Liver (tissue), 9 donors: ENCODE measurements around the gene DDX24. TPM values are rescaled to one million over a fixed set of nuclear protein-coding genes. Genes with fewer than 3 reads are reported as not detected.

Source experiments
- DNase-seq: peaks from one replicate; pipeline ENCODE4 v3.0.0-alpha.2; 2017; ENCODE audit warnings: low spot score
- H3K27ac ChIP-seq, 2 donors: one replicate each; pipeline ENCODE4 v1.7.0; 2013; ENCODE audit warnings: inconsistent platforms in 2 of 2, low read length in 2 of 2, control low read depth in 1 of 2, low read depth in 1 of 2, mild to moderate bottlenecking in 1 of 2
- H3K27me3 ChIP-seq, 4 donors: one replicate each; pipeline versions ENCODE4 v1.6.1 to v1.7.0; 2013; ENCODE audit warnings: low read length in 3 of 4, inconsistent platforms in 1 of 4, mild to moderate bottlenecking in 1 of 4, moderate library complexity in 1 of 4; ENCODE audit not compliant: control insufficient read depth in 4 of 4, insufficient read depth in 4 of 4
- H3K36me3 ChIP-seq, 4 donors: one replicate each; pipeline versions ENCODE4 v1.6.1 to v1.7.0; 2013; ENCODE audit warnings: low read length in 3 of 4, mild to moderate bottlenecking in 3 of 4, low read depth in 1 of 4, moderate library complexity in 1 of 4; ENCODE audit not compliant: control insufficient read depth in 4 of 4, insufficient read depth in 3 of 4
- H3K4me1 ChIP-seq, 4 donors: one replicate each; pipeline versions ENCODE4 v1.6.1 to v1.7.0; 2013; ENCODE audit warnings: low read length in 3 of 4, mild to moderate bottlenecking in 3 of 4, moderate library complexity in 1 of 4; ENCODE audit not compliant: control insufficient read depth in 4 of 4, insufficient read depth in 4 of 4
- H3K4me3 ChIP-seq, 3 donors: one replicate each; pipeline versions ENCODE4 v1.6.1 to v1.7.0; 2013; ENCODE audit warnings: low read length in 3 of 3, control low read depth in 1 of 3, low read depth in 1 of 3, mild to moderate bottlenecking in 1 of 3
- H3K9ac ChIP-seq, 2 donors: one replicate each; pipeline ENCODE4 v1.7.0; 2013; ENCODE audit warnings: low read length in 2 of 2, mild to moderate bottlenecking in 2 of 2, moderate library complexity in 2 of 2, control low read depth in 1 of 2, low read depth in 1 of 2
- H3K9me3 ChIP-seq, 4 donors: one replicate each; pipeline versions ENCODE4 v1.6.1 to v1.7.0; 2013; ENCODE audit warnings: low read length in 3 of 4; ENCODE audit not compliant: control insufficient read depth in 4 of 4
- EGR1 ChIP-seq, 2 donors: IDR thresholded peaks; 2 replicates each; pipeline ENCODE4 v1.6.1; 2016 to 2018; ENCODE audit warnings: antibody characterized with exemption in 2 of 2, low read depth in 2 of 2
- FOXA1 ChIP-seq: IDR thresholded peaks from 2 replicates; pipeline ENCODE4 v1.6.1; 2016; ENCODE audit warnings: antibody characterized with exemption
- FOXA2 ChIP-seq: IDR thresholded peaks from 2 replicates; pipeline ENCODE4 v1.6.1; 2016; ENCODE audit warnings: antibody characterized with exemption
- GABPA ChIP-seq, 2 donors: IDR thresholded peaks in 1 of 2; conservative IDR thresholded peaks in 1 of 2; 2 replicates each; pipeline ENCODE4 v1.6.1; 2016; ENCODE audit warnings: antibody characterized with exemption in 2 of 2, mild to moderate bottlenecking in 1 of 2, moderate library complexity in 1 of 2
- HNF4A ChIP-seq, 2 donors: conservative IDR thresholded peaks; 2 replicates each; pipeline ENCODE4 v1.6.1; 2016; ENCODE audit warnings: antibody characterized with exemption in 2 of 2, mild to moderate bottlenecking in 2 of 2
- HNF4G ChIP-seq: IDR thresholded peaks from 2 replicates; pipeline ENCODE4 v1.6.1; 2016; ENCODE audit warnings: antibody characterized with exemption
- JUND ChIP-seq, 2 donors: IDR thresholded peaks; 2 replicates each; pipeline ENCODE4 v1.6.1; 2016; ENCODE audit warnings: antibody characterized with exemption in 2 of 2
- NR2F2 ChIP-seq: IDR thresholded peaks from 2 replicates; pipeline ENCODE4 v1.6.1; 2016; ENCODE audit warnings: antibody characterized with exemption
- SP1 ChIP-seq: IDR thresholded peaks from 2 replicates; pipeline ENCODE4 v1.6.1; 2018; ENCODE audit warnings: antibody characterized with exemption, mild to moderate bottlenecking
- TAF1 ChIP-seq: conservative IDR thresholded peaks from 2 replicates; pipeline ENCODE4 v1.6.1; 2016; ENCODE audit warnings: antibody characterized with exemption, mild to moderate bottlenecking
- YY1 ChIP-seq: IDR thresholded peaks from 2 replicates; pipeline ENCODE4 v1.6.1; 2016; ENCODE audit warnings: antibody characterized with exemption, mild to moderate bottlenecking
- WGBS: extraction: QIAGEN DNeasy Blood & Tissue Kit; methylation state at CpG from one replicate; pipeline ENCODE4 v1.1.7; 2013; 5-methylcytosine and 5-hydroxymethylcytosine counted together
- polyA plus RNA-seq, 2 donors: library from polyadenylated mRNA; stranded (reverse) in 1 of 2; unstranded in 1 of 2; fragments of 200-250 nt in 1 of 2; fragments of >200 nt in 1 of 2; fragmentation: Nextera tagmentation in 1 of 2; extraction: Ambion mirVana in 1 of 2; gene quantifications; one replicate each; pipeline versions ENCODE4 v1.2.1 to v1.2.3, GENCODE V29; 2013 to 2015
- total RNA-seq, 2 donors: library from RNA; depleted of rRNA; stranded (reverse); fragments of >200 nt; gene quantifications; one replicate each; pipeline ENCODE4 v1.2.3, GENCODE V29; 2014
- TF ChIP-seq, protein P1 (sequence below): IDR thresholded peaks from 2 replicates; pipeline ENCODE4 v1.6.1; 2016; ENCODE audit warnings: antibody characterized with exemption, mild to moderate bottlenecking
- TF ChIP-seq, protein P2 (sequence below): fragments of 150-350 bp; IDR thresholded peaks from 2 replicates; pipeline ENCODE4 v1.5.1; 2017; ENCODE audit warnings: improper control_type of control experiment, low read depth, low read length; ENCODE audit not compliant: missing input control
- TF ChIP-seq, protein P3 (sequence below): IDR thresholded peaks from 2 replicates; pipeline ENCODE4 v1.6.1; 2016; ENCODE audit warnings: antibody characterized with exemption
- TF ChIP-seq, protein P4 (sequence below): IDR thresholded peaks from 2 replicates; pipeline ENCODE4 v1.6.1; 2016; ENCODE audit warnings: antibody characterized with exemption
- donor health status: healthy.
- donor health status: healthy.
- donor health status: healthy.
- donor health status: healthy.
- donor health status: healthy.

DDX24 gene
- total and polyA plus RNA-seq, 4 donors = 33.8 to 59.7 (median 47.8) TPM

DNA sequence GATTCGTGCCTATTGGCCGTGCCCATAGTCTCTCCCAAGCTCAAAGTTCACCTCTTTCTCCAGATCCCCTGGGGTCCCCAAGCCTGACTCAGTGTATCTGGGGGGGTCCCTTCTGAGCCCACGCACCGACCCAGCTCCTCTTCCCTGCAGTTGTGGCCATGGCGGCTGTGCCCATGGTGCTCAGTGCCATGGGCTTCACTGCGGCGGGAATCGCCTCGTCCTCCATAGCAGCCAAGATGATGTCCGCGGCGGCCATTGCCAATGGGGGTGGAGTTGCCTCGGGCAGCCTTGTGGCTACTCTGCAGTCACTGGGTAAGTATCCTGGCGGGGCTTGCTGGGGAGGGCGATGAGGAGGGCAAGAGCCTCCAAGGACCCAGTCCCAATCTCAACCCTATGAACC lies 34.6 kb upstream of the DDX24 start (continued):
- no peak for TF ChIP-seq HNF4G

DNA sequence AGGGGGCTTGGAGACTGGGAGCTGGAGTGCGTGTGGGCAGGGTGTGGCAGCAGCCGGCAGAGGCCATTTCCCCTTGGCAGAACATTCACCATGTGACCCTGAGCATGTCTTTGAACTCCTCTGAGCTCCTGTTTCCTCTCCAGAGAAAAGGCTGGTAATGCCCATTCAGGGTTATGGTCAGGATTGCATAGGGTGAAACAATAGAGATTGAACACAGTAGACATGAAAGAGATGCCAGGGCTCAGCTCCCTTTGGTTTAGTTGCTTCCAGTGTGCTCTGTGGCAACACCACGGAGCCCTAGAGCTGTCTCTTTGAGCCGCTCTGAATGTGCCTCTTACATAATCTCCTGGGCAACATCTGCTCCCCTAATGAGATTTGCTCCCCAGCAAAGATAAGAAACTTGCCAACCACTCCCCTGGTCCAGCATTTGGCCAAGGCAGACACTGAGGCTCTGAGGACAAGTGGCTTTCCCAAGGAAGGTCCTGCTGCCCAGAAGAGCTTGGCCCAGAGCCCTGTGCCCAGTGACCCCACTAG lies 34.1 kb upstream of the DDX24 start:
- Histone ChIP-seq H3K27ac (no peak overlapping the region), H3K9ac (no peak overlapping the region), H3K36me3 (no peaks in the 10 kb centered on the region), H3K9me3 (peaks cover 0 to 5% (median 0%) of the 10 kb centered on the region in 4 donors), H3K4me3 (no peak overlapping the region), H3K27me3 (no peaks in the 10 kb centered on the region), H3K4me1 (peaks cover 0 to 5% (median 2%) of the 10 kb centered on the region in 4 donors)
- TF ChIP-seq GABPA (IDR thresholded peaks at IDR 0.05 in 1 of 2, conservative IDR thresholded peaks at IDR 0.05 in 1 of 2) (no peak), NR2F2 (peak; percentile 64), SP1 (peak; percentile 28)
- 33% methylated on average over 4 of the region's 4 CpGs for WGBS
- DNase-seq = no peak

DNA sequence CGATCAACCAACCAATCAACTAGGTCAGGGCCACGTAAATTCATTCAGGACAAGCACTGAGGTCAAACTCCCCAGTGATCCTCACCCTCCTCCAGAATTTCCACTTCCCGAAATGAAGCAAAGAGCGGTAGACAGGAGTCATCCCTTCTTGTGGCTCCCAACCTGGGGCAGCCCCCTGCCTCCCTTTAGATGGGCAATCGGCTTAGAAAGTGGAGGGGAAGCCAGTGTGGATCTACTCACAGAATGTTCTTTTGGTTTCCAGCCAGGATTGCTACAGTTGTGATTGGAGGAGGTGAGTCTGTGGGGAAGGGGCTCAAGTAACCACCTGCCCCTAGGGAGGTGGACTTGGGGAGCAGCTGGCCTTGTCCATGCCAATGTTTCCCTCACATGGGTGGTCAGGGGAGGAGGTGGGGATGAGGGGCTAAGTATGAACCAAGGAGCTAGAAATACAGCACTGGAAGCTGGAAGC lies 33.6 kb upstream of the DDX24 start:
- Histone ChIP-seq H3K9me3 (peaks cover 0 to 4% (median 0%) of the 10 kb centered on the region in 4 donors), H3K9ac (no peak overlapping the region), H3K36me3 (no peaks in the 10 kb centered on the region), H3K27ac (no peak overlapping the region), H3K4me3 (no peak overlapping the region), H3K4me1 (peaks cover 0 to 8% (median 2%) of the 10 kb centered on the region in 4 donors), H3K27me3 (no peaks in the 10 kb centered on the region)
- TF ChIP-seq, protein P1, sequence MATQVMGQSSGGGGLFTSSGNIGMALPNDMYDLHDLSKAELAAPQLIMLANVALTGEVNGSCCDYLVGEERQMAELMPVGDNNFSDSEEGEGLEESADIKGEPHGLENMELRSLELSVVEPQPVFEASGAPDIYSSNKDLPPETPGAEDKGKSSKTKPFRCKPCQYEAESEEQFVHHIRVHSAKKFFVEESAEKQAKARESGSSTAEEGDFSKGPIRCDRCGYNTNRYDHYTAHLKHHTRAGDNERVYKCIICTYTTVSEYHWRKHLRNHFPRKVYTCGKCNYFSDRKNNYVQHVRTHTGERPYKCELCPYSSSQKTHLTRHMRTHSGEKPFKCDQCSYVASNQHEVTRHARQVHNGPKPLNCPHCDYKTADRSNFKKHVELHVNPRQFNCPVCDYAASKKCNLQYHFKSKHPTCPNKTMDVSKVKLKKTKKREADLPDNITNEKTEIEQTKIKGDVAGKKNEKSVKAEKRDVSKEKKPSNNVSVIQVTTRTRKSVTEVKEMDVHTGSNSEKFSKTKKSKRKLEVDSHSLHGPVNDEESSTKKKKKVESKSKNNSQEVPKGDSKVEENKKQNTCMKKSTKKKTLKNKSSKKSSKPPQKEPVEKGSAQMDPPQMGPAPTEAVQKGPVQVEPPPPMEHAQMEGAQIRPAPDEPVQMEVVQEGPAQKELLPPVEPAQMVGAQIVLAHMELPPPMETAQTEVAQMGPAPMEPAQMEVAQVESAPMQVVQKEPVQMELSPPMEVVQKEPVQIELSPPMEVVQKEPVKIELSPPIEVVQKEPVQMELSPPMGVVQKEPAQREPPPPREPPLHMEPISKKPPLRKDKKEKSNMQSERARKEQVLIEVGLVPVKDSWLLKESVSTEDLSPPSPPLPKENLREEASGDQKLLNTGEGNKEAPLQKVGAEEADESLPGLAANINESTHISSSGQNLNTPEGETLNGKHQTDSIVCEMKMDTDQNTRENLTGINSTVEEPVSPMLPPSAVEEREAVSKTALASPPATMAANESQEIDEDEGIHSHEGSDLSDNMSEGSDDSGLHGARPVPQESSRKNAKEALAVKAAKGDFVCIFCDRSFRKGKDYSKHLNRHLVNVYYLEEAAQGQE = no peak
- TF ChIP-seq, protein P2, sequence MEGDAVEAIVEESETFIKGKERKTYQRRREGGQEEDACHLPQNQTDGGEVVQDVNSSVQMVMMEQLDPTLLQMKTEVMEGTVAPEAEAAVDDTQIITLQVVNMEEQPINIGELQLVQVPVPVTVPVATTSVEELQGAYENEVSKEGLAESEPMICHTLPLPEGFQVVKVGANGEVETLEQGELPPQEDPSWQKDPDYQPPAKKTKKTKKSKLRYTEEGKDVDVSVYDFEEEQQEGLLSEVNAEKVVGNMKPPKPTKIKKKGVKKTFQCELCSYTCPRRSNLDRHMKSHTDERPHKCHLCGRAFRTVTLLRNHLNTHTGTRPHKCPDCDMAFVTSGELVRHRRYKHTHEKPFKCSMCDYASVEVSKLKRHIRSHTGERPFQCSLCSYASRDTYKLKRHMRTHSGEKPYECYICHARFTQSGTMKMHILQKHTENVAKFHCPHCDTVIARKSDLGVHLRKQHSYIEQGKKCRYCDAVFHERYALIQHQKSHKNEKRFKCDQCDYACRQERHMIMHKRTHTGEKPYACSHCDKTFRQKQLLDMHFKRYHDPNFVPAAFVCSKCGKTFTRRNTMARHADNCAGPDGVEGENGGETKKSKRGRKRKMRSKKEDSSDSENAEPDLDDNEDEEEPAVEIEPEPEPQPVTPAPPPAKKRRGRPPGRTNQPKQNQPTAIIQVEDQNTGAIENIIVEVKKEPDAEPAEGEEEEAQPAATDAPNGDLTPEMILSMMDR = no peak
- TF ChIP-seq JUND (IDR thresholded peaks at IDR 0.05) = no peak
- no peak for TF ChIP-seq FOXA2
- TF ChIP-seq TAF1 = no peak
- TF ChIP-seq GABPA (IDR thresholded peaks at IDR 0.05 in 1 of 2, conservative IDR thresholded peaks at IDR 0.05 in 1 of 2) = no peak
- TF ChIP-seq, protein P3, sequence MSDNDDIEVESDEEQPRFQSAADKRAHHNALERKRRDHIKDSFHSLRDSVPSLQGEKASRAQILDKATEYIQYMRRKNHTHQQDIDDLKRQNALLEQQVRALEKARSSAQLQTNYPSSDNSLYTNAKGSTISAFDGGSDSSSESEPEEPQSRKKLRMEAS = no peak
- no peak for TF ChIP-seq NR2F2
- TF ChIP-seq, protein P4, sequence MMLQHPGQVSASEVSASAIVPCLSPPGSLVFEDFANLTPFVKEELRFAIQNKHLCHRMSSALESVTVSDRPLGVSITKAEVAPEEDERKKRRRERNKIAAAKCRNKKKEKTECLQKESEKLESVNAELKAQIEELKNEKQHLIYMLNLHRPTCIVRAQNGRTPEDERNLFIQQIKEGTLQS = no peak
- no peak for TF ChIP-seq YY1
- TF ChIP-seq HNF4G = no peak
- TF ChIP-seq FOXA1 = no peak
- no peak for TF ChIP-seq SP1
- no peak for TF ChIP-seq HNF4A (conservative IDR thresholded peaks at IDR 0.05)
- no peak for TF ChIP-seq EGR1 (IDR thresholded peaks at IDR 0.05; ENCODE audit: low read depth in 2 of 2)
- DNase-seq = no peak
- WGBS = 77% methylated on average over 5 of the region's 5 CpGs
